Heart left ventricle (tissue), 16 donors: ENCODE results near the gene MEIS2. TPM values are rescaled to one million over a fixed set of nuclear protein-coding genes. Genes with fewer than 3 reads are reported as not detected.

Experiments used
- ATAC-seq, 4 donors: fragments of 200-7000 bp; cut with Tn5 transposase; one replicate each; pipeline ENCODE4 v1.9.1; 2020 to 2022; ENCODE audit warnings: moderate library complexity in 4 of 4, mild to moderate bottlenecking in 3 of 4, moderate number of reproducible peaks in 1 of 4
- DNase-seq, 5 donors: peaks; one replicate each; pipeline ENCODE4 v3.0.0-alpha.2; 2020
- H3K27ac ChIP-seq, 12 donors: fragments of 200-600 bp; sonication (generic) in 4 of 12; one replicate each; pipeline versions ENCODE4 v1.5.0 to v1.8.0; 2016 to 2022; ENCODE audit warnings: mild to moderate bottlenecking in 2 of 12
- H3K27me3 ChIP-seq, 9 donors: fragments of 200-600 bp; sonication (generic) in 2 of 9; one replicate each; pipeline versions ENCODE4 v1.5.1 to v1.8.0; 2016 to 2022; ENCODE audit warnings: mild to moderate bottlenecking in 3 of 9
- H3K36me3 ChIP-seq, 9 donors: fragments of 200-600 bp; sonication (generic) in 2 of 9; one replicate each; pipeline versions ENCODE4 v1.5.0 to v1.8.0; 2018 to 2022; ENCODE audit warnings: mild to moderate bottlenecking in 2 of 9
- H3K4me1 ChIP-seq, 12 donors: fragments of 200-600 bp; sonication (generic) in 4 of 12; one replicate each; pipeline versions ENCODE4 v1.5.0 to v1.8.0; 2016 to 2022; ENCODE audit warnings: mild to moderate bottlenecking in 3 of 12
- H3K4me3 ChIP-seq, 12 donors: fragments of 200-600 bp; sonication (generic) in 4 of 12; one replicate each; pipeline versions ENCODE4 v1.5.0 to v1.8.0; 2017 to 2022; ENCODE audit warnings: mild to moderate bottlenecking in 9 of 12, moderate library complexity in 4 of 12
- H3K9me3 ChIP-seq, 12 donors: fragments of 200-600 bp; sonication (generic) in 4 of 12; one replicate each; pipeline versions ENCODE4 v1.5.0 to v1.8.0; 2016 to 2022; ENCODE audit warnings: mild to moderate bottlenecking in 1 of 12
- CTCF ChIP-seq, 12 donors: fragments of 200-600 bp; sonication (generic) in 4 of 12; IDR thresholded peaks; one replicate each; pipeline versions ENCODE4 v1.5.0 to v1.8.0; 2018 to 2022; ENCODE audit warnings: antibody characterized with exemption in 12 of 12, mild to moderate bottlenecking in 5 of 12
- POLR2A ChIP-seq, 2 donors: fragments of 450-650 bp; IDR thresholded peaks; one replicate each; pipeline ENCODE4 v1.6.1; 2017; ENCODE audit warnings: antibody characterized with exemption in 2 of 2, mild to moderate bottlenecking in 2 of 2, moderate library complexity in 2 of 2
- WGBS, 4 donors: extraction: QIAGEN DNeasy Blood & Tissue Kit in 2 of 4; methylation state at CpG; one replicate each; pipeline versions ENCODE4 v1.1.5 to v1.1.7; 2013 to 2018; 5-methylcytosine and 5-hydroxymethylcytosine counted together
- intact Hi-C, 10 donors: fragments of 100-400 bp; cut with DNase I; formaldehyde crosslinking; loops; one replicate each; pipeline versions ENCODE4 v1.11.1 to v1.14.2; 2022
- polyA plus RNA-seq, 2 donors: library from polyadenylated mRNA; stranded (reverse); fragments of 200-250 nt; gene quantifications; one replicate each; pipeline ENCODE4 v1.2.3, GENCODE V29; 2013
- total RNA-seq, 9 donors: library from RNA; depleted of rRNA in 2 of 9; stranded (reverse); fragments of >200 nt in 2 of 9; fragmentation: NEBNext Ultra II Directional in 3 of 9; extraction: Animal tissue kit (Norgen Biotek cat#: 25700) in 3 of 9; gene quantifications; one replicate each; pipeline versions ENCODE4 v1.1.0 to v1.2.4, GENCODE V29; 2016 to 2023
- donor health status: ischemic (EF 13 %, LVEDD 7.1; RV severe dilation, severe dysfunction).
- donor health status: healthy with polysubstance abuse.
- donor health status: DM: no; HTN: yes; CAD: no.
- donor health status: DM: no; HTN: no; CAD: no.
- donor health status: ischemic (EF 25% LVEDD 6.9; RV normal size, moderate dysfunction).
- donor health status: ischemic (EF 25% LVEDD 5.7; RV mildly dilated, moderate dysfunction).
- donor health status: healthy.
- donor health status: DM: yes; HTN: yes; CAD: no.
- donor health status: ischemic (EF 35%, LVEDD 5.7; RV mildly dilated, moderate dysfunction).
- donor health status: nonischemic (EF 11% LVEDD 7.7; RV severe dilation, severe dysfunction).
- donor health status: DM: yes; HTN: yes; CAD: no.
- donor health status: PGD.
- donor health status: ischemic (EF 29% LVEDD 5.4; RV normal size, mild dysfunction).
- donor health status: nonischemic (EF 23%, LVEDD 6.1; RV moderate dilation, normal function).

Gene MEIS2
- total and polyA plus RNA-seq, 11 donors = 13.2 to 89.7 (median 49.7) TPM

- Histone ChIP-seq H3K36me3 (no peaks in the 10 kb centered on the region), H3K4me1 (peaks cover 0 to 22% (median 1%) of the 10 kb centered on the region in 12 donors), H3K27ac (peak overlapping the region in 3 of 12 donors; percentile 2 to 10 (median 2)), H3K27me3 (no peaks in the 10 kb centered on the region), H3K4me3 (no peak overlapping the region), H3K9me3 (peaks cover 0 to 11% (median 0%) of the 10 kb centered on the region in 12 donors)
- peak in 2 of 4 donors; percentile 11 to 31 for ATAC-seq
- DNase-seq = no peak
- intact Hi-C loops = loop anchor here in 2 of 10 donors (2.0 to 10.0 kb wide), 2 partner anchors 61 to 63 kb away; no protein-coding TSS in a partner anchor
- no peak for TF ChIP-seq POLR2A (IDR thresholded peaks at IDR 0.05)
- TF ChIP-seq CTCF (IDR thresholded peaks at IDR 0.05) = no peak
Observed at GRCh38 chr15:36977659-36978058, 122.7 kb downstream of the MEIS2 start.

GRCh38 chr15:36972704-36973103 is 127.6 kb downstream of the MEIS2 start:
- Histone ChIP-seq H3K4me1 (peaks cover 0 to 18% (median 0%) of the 10 kb centered on the region in 12 donors), H3K27ac (no peak overlapping the region), H3K27me3 (no peaks in the 10 kb centered on the region), H3K36me3 (peaks cover 0 to 3% (median 0%) of the 10 kb centered on the region in 9 donors), H3K4me3 (no peak overlapping the region), H3K9me3 (no peaks in the 10 kb centered on the region)
- TF ChIP-seq CTCF (IDR thresholded peaks at IDR 0.05) (no peak), POLR2A (IDR thresholded peaks at IDR 0.05) (no peak)
- intact Hi-C loops = loop anchor here in 1 of 10 donors (10.0 kb wide), 1 partner anchor 58 kb away; no protein-coding TSS in a partner anchor
- WGBS, 4 donors = 60 to 96% (median 92%) methylated on average over 3 of the region's 3 CpGs
- DNase-seq (no peak), ATAC-seq (no peak)

- DNase-seq (no peak), ATAC-seq (no peak)
- H3K36me3 ChIP-seq = peaks cover 0 to 4% (median 0%) of the 10 kb centered on the region in 9 donors
- no peak overlapping the region for H3K27ac ChIP-seq
- H3K27me3 ChIP-seq = no peaks in the 10 kb centered on the region
- peaks cover 0 to 28% (median 7%) of the 10 kb centered on the region in 12 donors for H3K4me1 ChIP-seq
- WGBS, 4 donors = 84 to 94% (median 93%) methylated on average over 5 of the region's 5 CpGs
- TF ChIP-seq CTCF (IDR thresholded peaks at IDR 0.05) (no peak), POLR2A (IDR thresholded peaks at IDR 0.05) (no peak)
- intact Hi-C loops = loop anchor here in 1 of 10 donors (10.0 kb wide), 1 partner anchor 56 kb away; no protein-coding TSS in a partner anchor
- no peak overlapping the region for H3K4me3 ChIP-seq
- no peaks in the 10 kb centered on the region for H3K9me3 ChIP-seq
Observed at GRCh38 chr15:36970522-36970921, 129.8 kb downstream of the MEIS2 start.

- no peak overlapping the region for H3K4me3 ChIP-seq
- DNase-seq (no peak), ATAC-seq (no peak)
- no peaks in the 10 kb centered on the region for H3K27me3 ChIP-seq
- TF ChIP-seq CTCF (IDR thresholded peaks at IDR 0.05) (no peak), POLR2A (IDR thresholded peaks at IDR 0.05) (no peak)
- H3K9me3 ChIP-seq = no peaks in the 10 kb centered on the region
- peaks cover 0 to 4% (median 0%) of the 10 kb centered on the region in 9 donors for H3K36me3 ChIP-seq
- intact Hi-C loops = no loop called here
- H3K4me1 ChIP-seq = peaks cover 0 to 23% (median 6%) of the 10 kb centered on the region in 12 donors
- WGBS, 4 donors = 91 to 94% (median 92%) methylated on average over 4 of the region's 4 CpGs
- no peak overlapping the region for H3K27ac ChIP-seq
Observed at GRCh38 chr15:36967929-36968328, 132.4 kb downstream of the MEIS2 start.
